ENCODE measurements around the gene AP3S2.
"Not testable (repeated sequence)": the region's sequence is repeated elsewhere in the genome, so short reads cannot be mapped to it uniquely, and the experiment has no call there.

The AP3S2 gene

DNA sequence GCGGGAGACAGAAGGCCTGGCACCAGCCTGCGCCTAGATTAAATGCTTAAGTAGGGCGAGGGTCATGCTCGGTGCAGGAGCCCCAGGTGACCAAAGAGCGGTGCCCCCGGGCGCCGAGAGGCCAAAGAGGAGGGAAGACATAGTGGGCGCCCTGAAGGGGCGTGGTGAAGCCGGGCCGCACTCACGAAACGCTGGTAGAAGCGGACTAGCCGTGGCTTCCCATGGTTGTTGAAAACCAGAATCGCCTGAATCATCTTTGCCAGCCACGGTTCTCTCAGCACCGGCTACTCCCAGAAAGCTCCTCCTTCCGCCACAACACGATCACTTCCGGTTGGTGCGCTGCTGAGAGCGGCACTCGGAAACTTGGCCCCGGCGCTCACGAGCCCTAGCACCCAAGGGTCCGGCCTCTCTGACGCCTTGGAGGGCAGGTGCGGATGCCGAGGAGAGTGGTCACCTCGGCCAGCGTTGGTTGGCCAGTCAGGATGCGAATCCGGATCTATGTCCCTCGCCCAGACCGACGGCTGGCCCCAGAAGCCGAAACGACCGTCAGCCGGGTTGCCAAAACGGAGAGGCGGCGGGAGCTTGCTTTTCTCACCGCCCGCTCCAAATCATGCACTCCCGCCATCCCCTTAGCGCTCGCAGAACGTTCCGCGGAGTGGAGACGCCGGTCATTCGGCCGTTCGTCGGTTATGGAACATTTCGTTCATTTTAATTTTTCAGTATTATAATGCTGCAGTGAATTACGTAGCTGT is at the start of gene AP3S2:
Gene AP3S2, minus strand, starts transcription at position 299 of the 752 bp plus-strand sequence. Its CDS starts 45 bp downstream, at position 254.
- peak within 1 kb of the TSS; percentile 89 for H3K4me3 ChIP-seq (ENCODE audit: low read depth, low read length)

- H3K4me3 ChIP-seq (ENCODE audit: low read depth, low read length) = no peak overlapping the region
Measured at GRCh38 chr15:89939910-89940309, 46.1 kb upstream of the AP3S2 start.

- H3K4me3 ChIP-seq (ENCODE audit: low read depth, low read length) = not testable (repeated sequence)
Measured at GRCh38 chr15:89939377-89939776, 45.6 kb upstream of the AP3S2 start.

GRCh38 chr15:89937365-89938350 is 43.9 kb upstream of the AP3S2 start:
- no peak overlapping the region for H3K4me3 ChIP-seq (ENCODE audit: low read depth, low read length)

DNA sequence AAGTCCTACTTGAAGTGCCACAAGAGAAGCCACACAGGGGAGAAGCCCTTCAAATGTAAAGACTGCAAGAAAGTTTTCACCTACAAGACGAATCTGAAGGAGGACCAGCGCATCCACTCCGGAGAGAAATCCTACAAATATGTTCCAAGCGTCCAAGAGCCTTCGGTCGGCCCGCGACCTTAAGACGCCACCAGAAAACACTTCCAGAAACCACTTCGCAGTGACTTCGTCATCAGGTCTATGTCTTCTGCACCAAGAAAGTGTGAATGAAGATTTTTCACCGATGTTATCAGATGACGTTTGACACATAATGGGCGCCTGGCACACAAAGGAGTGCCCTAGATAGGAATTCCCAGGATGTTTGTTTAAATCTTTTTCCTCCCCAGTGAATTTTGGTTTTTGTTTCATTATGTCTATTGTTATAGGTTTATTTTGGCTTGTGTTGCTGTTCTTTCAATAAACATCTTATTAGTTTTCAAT is 43.0 kb upstream of the AP3S2 start:
- no peak overlapping the region for H3K4me3 ChIP-seq (ENCODE audit: low read depth, low read length)

DNA sequence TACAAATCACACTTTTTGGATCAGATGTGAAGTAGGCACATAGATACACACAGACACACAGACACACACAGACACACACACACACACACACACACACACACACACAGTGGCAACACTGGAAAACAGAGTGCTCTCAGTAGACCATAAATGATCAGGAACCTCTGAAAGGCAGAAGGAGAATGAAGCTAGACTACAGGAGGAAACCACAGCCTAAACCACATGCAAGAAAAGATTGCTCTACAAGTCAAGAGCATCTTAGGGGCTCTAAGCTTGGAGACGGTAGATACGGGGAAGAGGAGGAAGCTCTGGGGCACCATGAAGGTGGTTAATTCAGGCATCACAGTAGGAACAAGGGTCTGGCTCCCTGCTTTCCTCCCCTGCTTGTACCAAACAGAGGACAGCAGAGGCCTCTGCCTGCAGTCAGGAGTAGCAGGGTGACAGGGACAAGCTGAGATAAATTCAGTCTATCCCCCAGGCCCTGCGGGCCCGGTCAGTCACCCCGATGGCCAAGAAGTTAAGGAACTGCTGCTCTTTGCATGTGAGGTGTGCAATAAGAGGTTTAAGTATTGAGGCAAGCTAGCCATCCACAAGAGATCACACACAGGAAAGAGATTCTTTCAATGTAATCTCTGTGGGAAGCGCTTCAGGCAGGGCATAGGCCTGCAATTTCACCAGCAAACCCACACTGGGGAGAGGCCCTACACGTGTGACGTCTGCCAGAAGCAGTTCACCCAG is 42.4 kb upstream of the AP3S2 start:
- no peak overlapping the region for H3K4me3 ChIP-seq (ENCODE audit: low read depth, low read length)

- no peak overlapping the region for H3K4me3 ChIP-seq (ENCODE audit: low read depth, low read length)
Measured at GRCh38 chr15:89932880-89933279, 39.1 kb upstream of the AP3S2 start.

DNA sequence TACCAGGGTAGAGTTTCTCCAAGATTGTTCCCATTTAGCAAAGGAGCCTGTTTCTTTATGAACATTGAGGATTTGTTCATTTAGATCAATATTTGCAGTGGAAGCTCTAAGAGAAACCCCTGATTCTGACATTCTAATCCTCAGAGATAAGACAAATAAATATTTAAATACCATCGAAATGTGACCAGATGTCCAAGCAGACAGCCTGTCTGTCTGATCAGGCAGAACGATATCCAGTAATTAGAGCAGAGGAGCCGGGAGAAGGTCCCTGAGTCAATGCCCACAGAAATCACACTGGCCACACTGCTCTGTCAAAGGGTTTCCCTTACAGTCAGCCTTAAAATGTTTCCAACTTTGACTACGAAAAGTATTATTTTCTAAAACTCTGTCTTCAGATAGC is 34.6 kb upstream of the AP3S2 start:
- H3K4me3 ChIP-seq (ENCODE audit: low read depth, low read length) = no peak overlapping the region

DNA sequence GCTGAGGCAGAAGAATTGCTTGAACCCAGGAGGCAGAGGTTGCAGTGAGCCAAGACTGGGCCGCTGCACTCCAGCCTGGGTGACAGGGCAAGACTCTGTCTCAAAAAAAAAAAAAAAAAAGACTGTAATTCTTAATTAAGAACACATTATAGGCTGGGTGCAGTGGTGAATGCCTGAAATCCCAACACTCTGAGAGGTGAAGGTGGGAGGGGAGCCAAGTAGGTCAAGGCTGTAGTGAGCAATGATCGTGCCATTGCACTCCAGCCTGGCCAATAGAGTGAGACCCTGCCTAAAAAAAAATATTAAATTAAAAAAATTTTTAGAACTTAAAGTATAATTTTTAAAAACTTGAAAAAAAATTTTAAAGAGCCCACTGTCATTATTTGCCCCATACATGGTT is 32.4 kb upstream of the AP3S2 start:
- no peak overlapping the region for H3K4me3 ChIP-seq (ENCODE audit: low read depth, low read length)

- no peak overlapping the region for H3K4me3 ChIP-seq (ENCODE audit: low read depth, low read length)
Measured at GRCh38 chr15:89917442-89918101, 23.8 kb upstream of the AP3S2 start.

DNA sequence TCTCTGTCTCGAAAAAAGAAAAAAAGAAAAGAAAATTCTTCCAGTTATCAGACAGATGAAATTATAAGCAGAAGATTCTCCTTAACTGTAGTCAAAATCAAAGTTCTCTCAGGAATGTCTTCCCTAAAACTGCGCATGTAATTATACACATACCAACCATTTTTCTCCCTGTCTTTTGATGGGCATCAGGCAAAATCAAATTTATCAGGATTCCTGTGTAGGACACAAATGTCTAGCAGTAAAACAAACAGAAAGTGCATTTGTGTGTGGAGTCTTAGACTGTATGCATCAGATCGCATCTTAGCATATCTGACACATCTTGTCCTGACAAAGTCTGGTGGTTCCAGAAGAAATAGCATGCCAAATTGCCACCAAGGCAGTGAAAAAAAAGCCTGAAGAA is 22.9 kb upstream of the AP3S2 start:
- H3K4me3 ChIP-seq (ENCODE audit: low read depth, low read length) = no peak overlapping the region

- H3K4me3 ChIP-seq (ENCODE audit: low read depth, low read length) = peak within 1 kb of the TSS; percentile 28
Measured at GRCh38 chr15:89912674-89913396, 19.0 kb upstream of the AP3S2 start, which contains the start of gene ARPIN. TSS of gene ARPIN (minus strand) at chr15:89912952. CDS start at chr15:89912835, 117 bp downstream.

DNA sequence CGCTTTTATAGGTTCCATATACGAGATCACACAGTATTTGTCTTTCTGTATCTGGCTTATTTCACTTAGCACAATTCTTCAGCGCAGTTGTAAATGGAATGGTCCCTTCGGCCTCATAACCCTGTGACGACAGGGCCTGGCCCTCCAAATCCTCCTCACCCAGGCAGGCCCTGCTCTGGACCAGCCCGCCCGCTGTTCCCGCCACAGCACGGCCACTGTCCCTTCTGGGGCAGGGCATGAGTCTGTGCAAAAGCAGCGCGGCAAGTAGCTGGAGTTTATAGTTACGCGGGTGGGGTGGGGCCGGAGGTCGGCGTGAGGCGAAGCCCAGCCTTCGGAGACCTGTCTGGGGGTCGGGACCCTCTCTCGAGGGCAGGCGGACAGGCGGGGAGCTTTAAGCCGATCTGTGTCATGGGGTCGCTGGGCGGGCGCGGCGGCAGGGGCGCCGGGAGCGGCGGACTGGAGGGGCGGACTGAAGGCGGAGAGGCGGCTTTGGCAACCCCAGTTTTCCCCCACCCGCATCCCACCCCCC is 18.4 kb upstream of the AP3S2 start:
- peak overlapping the region; percentile 28 for H3K4me3 ChIP-seq (ENCODE audit: low read depth, low read length)

DNA sequence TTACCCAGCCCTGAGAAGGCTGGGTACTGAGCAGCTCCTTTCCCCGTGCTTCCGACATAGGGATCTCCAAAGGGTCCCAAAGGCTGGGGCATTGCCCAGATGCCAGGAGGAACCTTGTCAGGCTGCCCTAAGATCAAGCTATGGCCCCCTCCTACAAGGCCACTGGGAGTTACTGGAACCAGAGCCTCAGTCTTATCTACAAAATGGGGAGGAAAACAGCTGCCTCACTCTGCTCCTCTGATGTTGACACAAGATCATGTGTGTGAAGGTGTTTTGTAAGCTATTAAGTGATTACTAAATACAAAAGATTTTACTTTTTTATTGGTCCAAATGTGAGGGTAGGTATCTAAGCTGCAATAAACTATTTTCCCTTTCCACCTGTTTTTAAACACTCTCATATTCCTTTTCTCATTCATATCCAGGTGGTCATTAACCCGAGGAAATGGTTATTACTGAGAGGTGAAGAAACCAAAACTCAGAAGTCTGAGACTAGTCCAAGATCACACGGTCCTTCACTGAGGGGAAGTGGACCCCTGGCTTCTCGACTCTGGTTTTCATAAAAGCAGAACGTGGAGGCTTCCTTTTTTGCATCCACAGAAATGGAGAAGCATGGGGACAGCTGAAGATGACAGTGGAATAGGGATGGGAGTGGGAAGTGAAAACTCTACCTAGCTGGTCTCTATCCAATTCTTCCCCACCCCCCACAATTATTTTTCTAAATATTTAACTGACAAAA is 17.3 kb upstream of the AP3S2 start:
- H3K4me3 ChIP-seq (ENCODE audit: low read depth, low read length) = no peak overlapping the region

DNA sequence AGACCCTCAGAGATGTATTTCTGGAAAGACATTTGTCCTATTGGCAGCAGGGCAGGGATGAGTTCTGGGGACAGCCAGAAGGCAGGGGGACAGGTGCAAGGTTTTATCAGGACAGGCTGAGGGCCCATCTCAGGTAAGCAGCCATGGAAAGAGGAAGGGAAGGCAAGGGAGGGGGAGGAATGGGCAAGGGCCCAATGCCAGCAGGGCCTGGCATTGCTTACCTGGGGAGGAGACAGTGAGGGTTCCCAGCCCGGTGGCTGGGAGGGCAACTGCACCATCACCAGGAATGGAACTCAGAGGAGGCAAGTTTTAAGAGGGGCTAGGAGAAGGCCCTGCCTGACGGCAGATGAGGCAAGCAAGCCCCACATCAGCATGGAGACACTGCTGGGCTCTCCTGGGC is 15.8 kb upstream of the AP3S2 start:
- H3K4me3 ChIP-seq (ENCODE audit: low read depth, low read length) = no peak overlapping the region

GRCh38 chr15:89908226-89908625 is 14.4 kb upstream of the AP3S2 start:
- no peak overlapping the region for H3K4me3 ChIP-seq (ENCODE audit: low read depth, low read length)

- H3K4me3 ChIP-seq (ENCODE audit: low read depth, low read length) = no peak overlapping the region
Measured at GRCh38 chr15:89907289-89907688, 13.5 kb upstream of the AP3S2 start.

DNA sequence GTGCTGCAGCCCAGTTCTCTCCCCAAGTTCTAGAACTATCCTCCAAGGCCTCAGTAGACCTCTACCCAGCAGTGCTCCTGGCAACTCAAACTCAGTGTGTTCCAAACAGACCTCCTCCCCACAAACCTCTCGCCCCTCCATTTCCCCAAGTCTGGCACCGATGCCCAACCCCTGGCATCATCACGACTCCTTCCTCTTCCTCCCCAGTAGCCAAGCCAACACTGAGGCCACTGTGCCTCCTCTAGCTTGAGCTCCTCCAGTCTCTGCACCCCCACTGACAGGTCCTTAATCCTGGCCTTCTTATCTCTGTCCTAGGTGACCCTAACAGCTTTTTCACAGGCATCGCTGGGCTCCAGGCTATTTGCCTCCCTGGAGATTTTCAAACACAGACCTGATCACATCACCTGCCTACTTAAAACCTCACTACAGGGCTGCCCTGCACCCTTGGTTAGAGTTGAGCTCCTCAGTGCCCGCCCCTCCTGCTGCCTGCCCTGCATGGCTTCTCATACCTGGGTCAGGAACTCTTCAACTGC is 12.1 kb upstream of the AP3S2 start:
- no peak overlapping the region for H3K4me3 ChIP-seq (ENCODE audit: low read depth, low read length)

GRCh38 chr15:89904519-89904918 is 10.7 kb upstream of the AP3S2 start:
- H3K4me3 ChIP-seq (ENCODE audit: low read depth, low read length) = no peak overlapping the region

Data from iPS-11a (cell line).